Suprapubic skin (tissue), 3 donors: Measurements from ENCODE around the gene PPM1H.

Source experiments
- CTCF ChIP-seq, 2 donors: fragments of 200-600 bp in 1 of 2; fragments of 450-650 bp in 1 of 2; sonication (generic) in 1 of 2; IDR thresholded peaks; one replicate each; pipeline ENCODE4 v1.5.1; 2016 to 2019; ENCODE audit warnings: antibody characterized with exemption in 2 of 2, mild to moderate bottlenecking in 1 of 2, moderate library complexity in 1 of 2
- POLR2AphosphoS5 ChIP-seq, 3 donors: sonication (generic); formaldehyde crosslinking; IDR thresholded peaks; one replicate each; pipeline ENCODE4 v1.6.1; 2017; ENCODE audit warnings: antibody characterized with exemption in 3 of 3

- no peak for TF ChIP-seq CTCF (IDR thresholded peaks at IDR 0.05)
- TF ChIP-seq POLR2AphosphoS5 (IDR thresholded peaks at IDR 0.05) = no peak
Observed at GRCh38 chr12:62789851-62790250, 145.1 kb downstream of the PPM1H start.
